Naive thymus-derived CD4-positive, alpha-beta T cell (primary cell): Measurements from ENCODE around the gene ZNF341. TPM values are rescaled to one million over a fixed set of nuclear protein-coding genes. Genes with fewer than 3 reads are reported as not detected.

Experiments used
- ATAC-seq: fragments of 150-1000 bp; cut with Tn5 transposase; 2 replicates; pipeline ENCODE4 v1.10.0; 2021; ENCODE audit warnings: mild to moderate bottlenecking, moderate library complexity
- CTCF ChIA-PET: fragments of 350-600 bp; sonication (Branson Sonifier 250); formaldehyde crosslinking; loops from one replicate; lab custom pipeline; 2021; ENCODE audit warnings: antibody characterized with exemption; lab: Charles Lee
- POLR2A ChIA-PET: fragments of 350-600 bp; sonication (Branson Sonifier 250); formaldehyde crosslinking; loops from one replicate; lab custom pipeline; 2021; ENCODE audit warnings: antibody characterized with exemption, inconsistent platforms; lab: Charles Lee
- DNase-seq, 9 donors: peaks; one replicate each; pipeline versions ENCODE4 v3.0.0 to v3.0.0-alpha.2; 2020 to 2022; ENCODE audit warnings: mixed read lengths in 1 of 9
- H3K27ac ChIP-seq: one replicate; pipeline ENCODE4 v1.7.0; 2013; ENCODE audit warnings: mild to moderate bottlenecking, low read depth, low read length, moderate library complexity
- H3K27me3 ChIP-seq, 2 donors: one replicate each; pipeline ENCODE4 v1.7.0; 2013; ENCODE audit warnings: low read length in 2 of 2, mild to moderate bottlenecking in 2 of 2, moderate library complexity in 2 of 2; ENCODE audit not compliant: control insufficient read depth in 2 of 2, insufficient read depth in 2 of 2
- H3K36me3 ChIP-seq, 3 experiments: 1 replicate in 2 of 3; 2 replicates in 1 of 3; pipeline ENCODE4 v1.7.0; 2013; ENCODE audit warnings: low read length in 3 of 3, mild to moderate bottlenecking in 3 of 3, moderate library complexity in 1 of 3; ENCODE audit not compliant: insufficient read depth in 3 of 3, control insufficient read depth in 2 of 3
- H3K4me1 ChIP-seq, 2 donors: one replicate each; pipeline ENCODE4 v1.7.0; 2013; ENCODE audit warnings: low read length in 2 of 2, mild to moderate bottlenecking in 2 of 2, moderate library complexity in 1 of 2; ENCODE audit not compliant: control insufficient read depth in 2 of 2, insufficient read depth in 2 of 2
- H3K4me3 ChIP-seq: 2 replicates; pipeline ENCODE4 v1.7.0; 2013; ENCODE audit warnings: mild to moderate bottlenecking, low read length
- H3K9me3 ChIP-seq, 3 experiments: 1 replicate in 2 of 3; 2 replicates in 1 of 3; pipeline ENCODE4 v1.7.0; 2013; ENCODE audit warnings: low read length in 3 of 3; ENCODE audit not compliant: control insufficient read depth in 2 of 3
- H3K27ac Mint-ChIP-seq, 9 donors: one replicate each; pipeline ENCODE4 v1.8.0; 2020 to 2022; ENCODE audit warnings: mixed read lengths in 9 of 9, mild to moderate bottlenecking in 8 of 9, moderate library complexity in 5 of 9, inconsistent platforms in 2 of 9
- H3K27me3 Mint-ChIP-seq, 5 donors: one replicate each; pipeline ENCODE4 v1.8.0; 2021 to 2022; ENCODE audit warnings: mixed read lengths in 5 of 5, mild to moderate bottlenecking in 1 of 5
- H3K36me3 Mint-ChIP-seq, 5 donors: one replicate each; pipeline ENCODE4 v1.8.0; 2020 to 2022; ENCODE audit warnings: mixed read lengths in 5 of 5, mild to moderate bottlenecking in 3 of 5, inconsistent platforms in 1 of 5
- H3K4me1 Mint-ChIP-seq, 7 donors: one replicate each; pipeline ENCODE4 v1.8.0; 2020 to 2022; ENCODE audit warnings: mixed read lengths in 7 of 7, mild to moderate bottlenecking in 3 of 7, inconsistent platforms in 1 of 7
- H3K4me3 Mint-ChIP-seq, 10 donors: one replicate each; pipeline ENCODE4 v1.8.0; 2020 to 2022; ENCODE audit warnings: mild to moderate bottlenecking in 10 of 10, mixed read lengths in 10 of 10, moderate library complexity in 6 of 10, inconsistent platforms in 2 of 10
- H3K9me3 Mint-ChIP-seq, 11 donors: one replicate each; pipeline ENCODE4 v1.8.0; 2020 to 2022; ENCODE audit warnings: mixed read lengths in 11 of 11, mild to moderate bottlenecking in 4 of 11, inconsistent platforms in 1 of 11, moderate library complexity in 1 of 11
- intact Hi-C, 2 donors: fragments of 100-400 bp; cut with micrococcal nuclease; formaldehyde crosslinking; loops; one replicate each; pipeline ENCODE4 v1.15.1; 2023
- polyA plus RNA-seq, 2 donors: library from polyadenylated mRNA; unstranded; fragments of 300-500 nt; fragmentation: Illumina TruSeq; gene quantifications; one replicate each; pipeline ENCODE4 v1.2.3, GENCODE V29; 2021
- total RNA-seq, 6 experiments: library from RNA in 5 of 6; stranded (reverse) in 5 of 6; gene quantifications; 1 replicate in 5 of 6; 2 replicates in 1 of 6; pipeline ENCODE4 v1.2.3 and lab custom pipeline; 2021 to 2026

ZNF341 gene
- total and polyA plus RNA-seq, 7 experiments from 2014 or later = 1.5 to 6.1 (median 4.5) TPM

- POLR2A ChIA-PET = interaction anchor here (0.6 to 2.7 kb wide), 16 partner anchors 12 to 1438 kb away, joined by 3 to 36 read pairs (median 6); partner anchors contain the start of genes ACTL10, C20orf144, CBFA2T2 and CHMP4B
- Histone ChIP-seq H3K4me1 (peaks cover 3 to 18% of the 10 kb centered on the region in 2 donors), H3K9me3 (peaks cover 0 to 9% (median 0%) of the 10 kb centered on the region in 3 experiments), H3K27me3 (no peaks in the 10 kb centered on the region), H3K27ac (peak overlapping the region; percentile 75), H3K4me3 (peak overlapping the region; percentile 84), H3K36me3 (no peaks in the 10 kb centered on the region)
- Mint-ChIP-seq H3K36me3 (peaks cover 6 to 17% (median 11%) of the 10 kb centered on the region in 5 donors), H3K4me3 (peak overlapping the region; percentile 82 to 97 (median 90)), H3K9me3 (peaks cover 5 to 20% (median 7%) of the 10 kb centered on the region in 11 donors), H3K27me3 (peaks cover 0 to 3% (median 0%) of the 10 kb centered on the region in 5 donors), H3K27ac (peak overlapping the region; percentile 65 to 98 (median 90)), H3K4me1 (peaks cover 12 to 36% (median 22%) of the 10 kb centered on the region in 7 donors)
- DNase-seq = peak in 4 of 9 donors; percentile 74 to 89 (median 88)
- CTCF ChIA-PET = interaction anchor here (0.9 to 1.3 kb wide), 4 partner anchors 20 to 126 kb away, joined by 3 read pairs; no protein-coding TSS in a partner anchor
- peak; percentile 59 for ATAC-seq
- intact Hi-C loops = loop anchor here (1.0 to 5.0 kb wide), 13 partner anchors 12 to 826 kb away; partner anchors contain the start of genes CHMP4B (in 2 of the 2), E2F1 (in 2 of the 2), EIF2S2 (in 2 of the 2) and RALY (in 2 of the 2)
Observed at GRCh38 chr20:33732166-33732970, 572 bp downstream of the ZNF341 start.

DNA sequence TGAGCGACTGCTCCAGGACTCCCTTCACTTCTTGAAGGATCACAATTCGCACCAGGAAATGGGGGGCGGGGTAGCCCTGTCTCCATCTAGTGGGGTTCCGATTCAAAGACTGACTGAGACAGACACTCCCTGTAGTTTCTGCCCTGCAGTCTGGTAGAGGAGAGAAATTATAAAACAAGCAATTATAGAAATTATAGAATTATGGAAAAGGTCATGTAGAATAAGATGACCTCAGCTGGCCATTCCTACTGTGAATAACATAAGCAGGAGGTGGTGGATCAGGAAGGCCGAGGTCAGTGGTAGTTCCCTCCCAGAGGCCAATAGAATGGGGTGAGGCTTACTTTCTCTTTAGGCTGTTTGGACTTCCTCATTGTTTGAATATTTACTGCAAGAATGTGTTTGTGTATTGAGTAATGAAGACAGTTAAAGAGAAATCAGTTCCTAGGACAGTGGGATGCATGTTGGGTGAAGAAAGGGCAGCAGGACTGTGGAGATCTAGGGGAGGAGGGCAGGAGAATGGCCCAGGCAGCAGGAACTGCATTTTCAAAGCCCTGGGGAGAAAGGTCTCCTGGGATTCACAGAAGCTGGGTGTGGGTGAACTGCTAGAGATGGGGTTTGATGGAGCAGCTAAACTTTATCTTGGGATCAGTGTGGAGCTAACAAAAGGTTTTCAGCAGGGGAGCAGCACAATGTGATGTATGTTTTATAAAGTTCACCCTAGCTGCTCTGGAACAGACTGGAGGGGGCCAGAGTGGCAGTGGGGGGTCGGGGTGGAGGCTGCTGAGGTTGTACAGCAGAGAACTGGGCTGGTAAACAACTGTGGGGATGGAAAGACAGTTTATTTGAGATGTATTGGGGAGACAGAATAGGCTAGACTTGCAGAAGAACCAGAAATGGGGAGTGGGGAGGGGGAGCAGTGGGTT lies 2.1 kb downstream of the ZNF341 start:
- intact Hi-C loops = loop anchor here (2.0 to 5.0 kb wide), 5 partner anchors 55 to 825 kb away; partner anchors contain the start of genes EIF2S2 (in 2 of the 2), C20orf144 (in 1 of the 2), MAP1LC3A (in 1 of the 2) and SNTA1 (in 1 of the 2)
- peaks cover 6 to 25% (median 16%) of the 10 kb centered on the region in 5 donors for H3K36me3 Mint-ChIP-seq
- CTCF ChIA-PET = interaction anchor here (1.1 to 1.2 kb wide), 2 partner anchors 18 to 55 kb away, joined by 3 read pairs; no protein-coding TSS in a partner anchor
- peaks cover 0 to 3% (median 0%) of the 10 kb centered on the region in 5 donors for H3K27me3 Mint-ChIP-seq
- H3K4me1 Mint-ChIP-seq = peaks cover 16 to 41% (median 25%) of the 10 kb centered on the region in 7 donors
- ATAC-seq (no peak), DNase-seq (no peak)
- H3K27me3 ChIP-seq = no peaks in the 10 kb centered on the region
- peaks cover 5 to 23% (median 10%) of the 10 kb centered on the region in 11 donors for H3K9me3 Mint-ChIP-seq
- H3K36me3 ChIP-seq = no peaks in the 10 kb centered on the region
- peaks cover 0 to 9% (median 0%) of the 10 kb centered on the region in 3 experiments for H3K9me3 ChIP-seq
- H3K4me3 ChIP-seq = no peak overlapping the region
- H3K27ac ChIP-seq = no peak overlapping the region
- H3K4me1 ChIP-seq = peaks cover 3 to 18% of the 10 kb centered on the region in 2 donors
- POLR2A ChIA-PET = interaction anchor here (0.6 to 2.7 kb wide), 6 partner anchors 14 to 1938 kb away, joined by 3 to 36 read pairs (median 6); partner anchors contain the start of genes ACTL10, CBFA2T2 and PXMP4
- peak overlapping the region; percentile 16 to 90 (median 72) for H3K27ac Mint-ChIP-seq
- H3K4me3 Mint-ChIP-seq = peak overlapping the region; percentile 46 to 95 (median 82)

- CTCF ChIA-PET = no interaction called here
- Histone ChIP-seq H3K27ac (no peak overlapping the region), H3K36me3 (no peaks in the 10 kb centered on the region), H3K4me3 (no peak overlapping the region), H3K27me3 (no peaks in the 10 kb centered on the region), H3K4me1 (peaks cover 0 to 14% of the 10 kb centered on the region in 2 donors), H3K9me3 (peaks cover 0 to 9% (median 0%) of the 10 kb centered on the region in 3 experiments)
- POLR2A ChIA-PET = no interaction called here
- Mint-ChIP-seq H3K4me3 (no peak overlapping the region), H3K36me3 (peaks cover 6 to 31% (median 21%) of the 10 kb centered on the region in 5 donors), H3K4me1 (peaks cover 16 to 34% (median 19%) of the 10 kb centered on the region in 7 donors), H3K27ac (peak overlapping the region in 1 of 9 donors; percentile 77), H3K27me3 (no peaks in the 10 kb centered on the region), H3K9me3 (peaks cover 5 to 23% (median 9%) of the 10 kb centered on the region in 11 donors)
- no peak for DNase-seq
- intact Hi-C loops = no loop called here
- no peak for ATAC-seq
Observed at GRCh38 chr20:33736962-33737361, 5.2 kb downstream of the ZNF341 start.

GRCh38 chr20:33739493-33739892 lies 7.7 kb downstream of the ZNF341 start:
- no peaks in the 10 kb centered on the region for H3K4me1 ChIP-seq
- ChIA-PET POLR2A (no interaction called here), CTCF (no interaction called here)
- Mint-ChIP-seq H3K36me3 (peaks cover 6 to 25% (median 22%) of the 10 kb centered on the region in 5 donors), H3K27me3 (no peaks in the 10 kb centered on the region), H3K4me3 (no peak overlapping the region), H3K4me1 (peaks cover under 1 to 14% (median 8%) of the 10 kb centered on the region in 7 donors), H3K27ac (no peak overlapping the region), H3K9me3 (peaks cover 5 to 23% (median 9%) of the 10 kb centered on the region in 11 donors)
- peaks cover 0 to 9% (median 0%) of the 10 kb centered on the region in 3 experiments for H3K9me3 ChIP-seq
- intact Hi-C loops = no loop called here
- DNase-seq (no peak), ATAC-seq (no peak)
- no peak overlapping the region for H3K4me3 ChIP-seq
- no peaks in the 10 kb centered on the region for H3K27me3 ChIP-seq
- H3K27ac ChIP-seq = no peak overlapping the region
- H3K36me3 ChIP-seq = no peaks in the 10 kb centered on the region

GRCh38 chr20:33740189-33740588 lies 8.4 kb downstream of the ZNF341 start:
- Histone ChIP-seq H3K27ac (no peak overlapping the region), H3K4me3 (no peak overlapping the region), H3K27me3 (no peaks in the 10 kb centered on the region), H3K4me1 (no peaks in the 10 kb centered on the region), H3K9me3 (peaks cover 0 to 9% (median 0%) of the 10 kb centered on the region in 3 experiments), H3K36me3 (peaks cover 0 to 3% (median 0%) of the 10 kb centered on the region in 3 experiments)
- no peaks in the 10 kb centered on the region for H3K27me3 Mint-ChIP-seq
- CTCF ChIA-PET = no interaction called here
- DNase-seq (no peak), ATAC-seq (no peak)
- no peak overlapping the region for H3K27ac Mint-ChIP-seq
- peaks cover 5 to 23% (median 9%) of the 10 kb centered on the region in 11 donors for H3K9me3 Mint-ChIP-seq
- intact Hi-C loops = no loop called here
- peaks cover 0 to 13% (median 8%) of the 10 kb centered on the region in 7 donors for H3K4me1 Mint-ChIP-seq
- H3K4me3 Mint-ChIP-seq = no peak overlapping the region
- peaks cover 6 to 27% (median 24%) of the 10 kb centered on the region in 5 donors for H3K36me3 Mint-ChIP-seq
- POLR2A ChIA-PET = no interaction called here
